H9 (cell line): ENCODE data around the gene APOBEC4. TPM values are rescaled to one million over a fixed set of nuclear protein-coding genes. Genes with fewer than 3 reads are reported as not detected.

Experiments
- DNase-seq: peaks from one replicate; pipeline ENCODE4 v3.0.0-alpha.2; 2017
- H2AFZ ChIP-seq: one replicate; pipeline ENCODE4 v1.6.1; 2013; ENCODE audit warnings: mild to moderate bottlenecking, low read length, control low read depth, moderate library complexity
- H2AK5ac ChIP-seq: 2 replicates; pipeline ENCODE4 v1.6.1; 2013; ENCODE audit warnings: low read length, control low read depth, mixed read lengths; ENCODE audit not compliant: insufficient read length
- H2BK120ac ChIP-seq: one replicate; pipeline ENCODE4 v1.6.1; 2013; ENCODE audit warnings: low read depth, mild to moderate bottlenecking, low read length, control low read depth, inconsistent platforms; ENCODE audit not compliant: poor library complexity, severe bottlenecking
- H2BK12ac ChIP-seq: 2 replicates; pipeline ENCODE4 v1.6.1; 2013; ENCODE audit warnings: low read length, control low read depth, mixed read lengths, low read depth; ENCODE audit not compliant: insufficient read length
- H2BK15ac ChIP-seq: 2 replicates; pipeline ENCODE4 v1.6.1; 2013; ENCODE audit warnings: low read depth, low read length, control low read depth
- H2BK20ac ChIP-seq: one replicate; pipeline ENCODE4 v1.6.1; 2013; ENCODE audit warnings: low read depth, mild to moderate bottlenecking, low read length, control low read depth, inconsistent platforms; ENCODE audit not compliant: poor library complexity, severe bottlenecking
- H2BK5ac ChIP-seq: 2 replicates; pipeline ENCODE4 v1.6.1; 2013; ENCODE audit warnings: low read length, control low read depth, mixed read lengths; ENCODE audit not compliant: insufficient read length
- H3K14ac ChIP-seq: 2 replicates; pipeline ENCODE4 v1.6.1; 2013; ENCODE audit warnings: low read length, control low read depth; ENCODE audit not compliant: insufficient read depth
- H3K18ac ChIP-seq: 2 replicates; pipeline ENCODE4 v1.6.1; 2013; ENCODE audit warnings: low read depth, mild to moderate bottlenecking, mixed read lengths, low read length, control low read depth; ENCODE audit not compliant: insufficient read length
- H3K23ac ChIP-seq: 2 replicates; pipeline ENCODE4 v1.6.1; 2013; ENCODE audit warnings: low read length, control low read depth, mixed read lengths, low read depth; ENCODE audit not compliant: insufficient read length
- H3K23me2 ChIP-seq: 2 replicates; pipeline ENCODE4 v1.6.1; 2013; ENCODE audit warnings: low read depth, mild to moderate bottlenecking, mixed read lengths, low read length, control low read depth; ENCODE audit not compliant: insufficient read length, poor library complexity, severe bottlenecking
- H3K27ac ChIP-seq: 2 replicates; pipeline ENCODE4 v1.5.1; 2013; ENCODE audit warnings: low read length, control low read depth, mixed read lengths, low read depth; ENCODE audit not compliant: insufficient read length
- H3K27me3 ChIP-seq: 2 replicates; pipeline ENCODE4 v1.6.1; 2013; ENCODE audit warnings: low read length, control low read depth, inconsistent platforms; ENCODE audit not compliant: insufficient read depth
- H3K4ac ChIP-seq: 2 replicates; pipeline ENCODE4 v1.6.1; 2013; ENCODE audit warnings: low read depth, mild to moderate bottlenecking, control low read depth, inconsistent platforms, low read length, moderate library complexity
- H3K4me1 ChIP-seq: 2 replicates; pipeline ENCODE4 v1.6.1; 2013; ENCODE audit warnings: low read length, control low read depth, inconsistent platforms; ENCODE audit not compliant: insufficient read depth
- H3K4me2 ChIP-seq: 2 replicates; pipeline ENCODE4 v1.6.1; 2013; ENCODE audit warnings: low read length, control low read depth, mixed read lengths; ENCODE audit not compliant: insufficient read length, insufficient read depth
- H3K56ac ChIP-seq: 2 replicates; pipeline ENCODE4 v1.6.1; 2013; ENCODE audit warnings: low read depth, mild to moderate bottlenecking, mixed read lengths, low read length, control low read depth; ENCODE audit not compliant: insufficient read length
- H3K79me1 ChIP-seq: 2 replicates; pipeline ENCODE4 v1.6.1; 2013; ENCODE audit warnings: low read depth, mild to moderate bottlenecking, moderate library complexity, low read length, control low read depth, inconsistent platforms; ENCODE audit not compliant: insufficient read depth, poor library complexity, severe bottlenecking
- H3K79me2 ChIP-seq: 2 replicates; pipeline ENCODE4 v1.6.1; 2013; ENCODE audit warnings: low read length, control low read depth, inconsistent platforms; ENCODE audit not compliant: insufficient read depth
- H3K9ac ChIP-seq: 2 replicates; pipeline ENCODE4 v1.6.1; 2013; ENCODE audit warnings: low read length, control low read depth, mixed read lengths; ENCODE audit not compliant: insufficient read length; ENCODE audit errors: extremely low read depth
- H3K9me3 ChIP-seq: one replicate; pipeline ENCODE4 v1.6.1; 2013; ENCODE audit warnings: low read depth, low read length, inconsistent platforms; ENCODE audit not compliant: control insufficient read depth
- H3T11ph ChIP-seq: one replicate; pipeline ENCODE4 v1.6.1; 2013; ENCODE audit warnings: mild to moderate bottlenecking, low read length, control low read depth, inconsistent platforms
- H4K20me1 ChIP-seq: one replicate; pipeline ENCODE4 v1.6.1; 2013; ENCODE audit not compliant: control insufficient read depth, insufficient read length, insufficient read depth
- H4K5ac ChIP-seq: 2 replicates; pipeline ENCODE4 v1.6.1; 2013; ENCODE audit warnings: low read depth, mild to moderate bottlenecking, mixed read lengths, low read length, control low read depth; ENCODE audit not compliant: insufficient read length
- H4K8ac ChIP-seq: replicated peaks from 2 replicates; pipeline ENCODE4 v1.6.1; 2013; ENCODE audit warnings: low read length, control low read depth, mixed read lengths, low read depth; ENCODE audit not compliant: insufficient read length
- H4K91ac ChIP-seq: 2 replicates; pipeline ENCODE4 v1.6.1; 2013; ENCODE audit warnings: low read depth, mild to moderate bottlenecking, moderate library complexity, mixed read lengths, low read length, control low read depth; ENCODE audit not compliant: insufficient read length
- H3K27ac Mint-ChIP-seq, 3 experiments: 2 replicates in 2 of 3; 3 replicates in 1 of 3; pipeline ENCODE4 v1.8.0; 2020 to 2021; ENCODE audit warnings: mixed read lengths in 3 of 3, mild to moderate bottlenecking in 1 of 3, moderate library complexity in 1 of 3
- H3K27me3 Mint-ChIP-seq: 2 replicates; pipeline ENCODE4 v1.8.0; 2021; ENCODE audit warnings: low read depth, mild to moderate bottlenecking, moderate library complexity, mixed read lengths
- H3K36me3 Mint-ChIP-seq, 3 experiments: 2 replicates in 2 of 3; 3 replicates in 1 of 3; pipeline ENCODE4 v1.8.0; 2020 to 2021; ENCODE audit warnings: low read depth in 3 of 3, mixed read lengths in 3 of 3; ENCODE audit not compliant: insufficient read depth in 1 of 3
- H3K4me1 Mint-ChIP-seq, 2 experiments: 2 replicates each; pipeline ENCODE4 v1.8.0; 2020; ENCODE audit warnings: mixed read lengths in 2 of 2
- H3K4me3 Mint-ChIP-seq, 2 experiments: 2 replicates in 1 of 2; 3 replicates in 1 of 2; pipeline ENCODE4 v1.8.0; 2020 to 2021; ENCODE audit warnings: mild to moderate bottlenecking in 2 of 2, mixed read lengths in 2 of 2, moderate library complexity in 1 of 2
- H3K9me3 Mint-ChIP-seq, 2 experiments: 2 replicates in 1 of 2; 3 replicates in 1 of 2; pipeline ENCODE4 v1.8.0; 2020; ENCODE audit warnings: mild to moderate bottlenecking in 2 of 2, mixed read lengths in 2 of 2, moderate library complexity in 1 of 2
- WGBS: extraction: QIAGEN DNeasy Blood & Tissue Kit; methylation state at CpG from one replicate; pipeline ENCODE4 v1.1.7; 2013; ENCODE audit warnings: missing lambda C conversion rate, low lambda C conversion rate, mixed read lengths; ENCODE audit not compliant: insufficient read length; ENCODE audit errors: extremely low coverage; 5-methylcytosine and 5-hydroxymethylcytosine counted together
- total RNA-seq: library from RNA; stranded (reverse); gene quantifications from 2 replicates; pipeline ENCODE4 v1.2.1, GENCODE V29; 2021
- TF ChIP-seq, protein P1 (sequence below): fragments of 200-600 bp; sonication (generic); conservative IDR thresholded peaks from 3 replicates; pipeline ENCODE4 v1.8.0; 2021; ENCODE audit warnings: antibody characterized with exemption, mild to moderate bottlenecking

APOBEC4 gene
- total RNA-seq, 1 experiment from 2014 or later: not detected

DNA sequence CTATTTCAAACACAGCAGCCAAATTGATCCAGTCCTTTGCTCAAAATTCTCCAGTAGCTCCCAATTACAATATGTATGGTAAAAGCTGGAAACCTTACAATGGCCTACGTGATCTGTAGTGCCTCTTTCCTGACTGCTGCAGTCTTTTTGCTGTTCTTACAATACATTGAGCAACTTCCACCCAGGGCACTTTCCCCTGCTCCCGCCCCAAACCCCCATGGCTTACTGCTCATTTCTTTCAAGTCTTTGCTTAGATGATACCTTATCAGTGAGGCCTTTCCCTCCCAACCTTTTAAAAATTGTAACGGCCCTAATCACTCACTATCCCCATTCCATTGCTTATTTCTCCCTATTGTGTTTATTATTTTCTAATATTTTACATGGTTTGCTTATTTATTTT is 43.9 kb upstream of the APOBEC4 start:
- Histone ChIP-seq H2AFZ (no peak overlapping the region), H3K4me1 (no peaks in the 10 kb centered on the region), H2BK120ac (no peak overlapping the region), H4K20me1 (no peaks in the 10 kb centered on the region), H3K9me3 (no peaks in the 10 kb centered on the region), H3K18ac (no peak overlapping the region), H2BK15ac (no peak overlapping the region), H3T11ph (no peak overlapping the region), H3K79me1 (no peaks in the 10 kb centered on the region), H3K23ac (no peak overlapping the region), H4K5ac (no peak overlapping the region), H3K14ac (no peak overlapping the region), H2BK12ac (no peak overlapping the region), H3K27me3 (no peaks in the 10 kb centered on the region), H3K4ac (no peak overlapping the region), H3K9ac (no peak overlapping the region), H3K56ac (no peak overlapping the region), H3K4me2 (no peak overlapping the region), H2AK5ac (no peak overlapping the region), H3K23me2 (no peaks in the 10 kb centered on the region), H2BK20ac (no peak overlapping the region), H4K91ac (no peak overlapping the region), H4K8ac (no peak overlapping the region), H2BK5ac (no peak overlapping the region), H3K79me2 (no peaks in the 10 kb centered on the region), H3K27ac (no peak overlapping the region)
- TF ChIP-seq, protein P1, sequence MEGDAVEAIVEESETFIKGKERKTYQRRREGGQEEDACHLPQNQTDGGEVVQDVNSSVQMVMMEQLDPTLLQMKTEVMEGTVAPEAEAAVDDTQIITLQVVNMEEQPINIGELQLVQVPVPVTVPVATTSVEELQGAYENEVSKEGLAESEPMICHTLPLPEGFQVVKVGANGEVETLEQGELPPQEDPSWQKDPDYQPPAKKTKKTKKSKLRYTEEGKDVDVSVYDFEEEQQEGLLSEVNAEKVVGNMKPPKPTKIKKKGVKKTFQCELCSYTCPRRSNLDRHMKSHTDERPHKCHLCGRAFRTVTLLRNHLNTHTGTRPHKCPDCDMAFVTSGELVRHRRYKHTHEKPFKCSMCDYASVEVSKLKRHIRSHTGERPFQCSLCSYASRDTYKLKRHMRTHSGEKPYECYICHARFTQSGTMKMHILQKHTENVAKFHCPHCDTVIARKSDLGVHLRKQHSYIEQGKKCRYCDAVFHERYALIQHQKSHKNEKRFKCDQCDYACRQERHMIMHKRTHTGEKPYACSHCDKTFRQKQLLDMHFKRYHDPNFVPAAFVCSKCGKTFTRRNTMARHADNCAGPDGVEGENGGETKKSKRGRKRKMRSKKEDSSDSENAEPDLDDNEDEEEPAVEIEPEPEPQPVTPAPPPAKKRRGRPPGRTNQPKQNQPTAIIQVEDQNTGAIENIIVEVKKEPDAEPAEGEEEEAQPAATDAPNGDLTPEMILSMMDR: no peak
- H3K4me3 Mint-ChIP-seq: no peak overlapping the region
- no CpG with 5 or more reads among the region's 3 CpGs for WGBS
- no peaks in the 10 kb centered on the region for H3K27me3 Mint-ChIP-seq
- no peak overlapping the region for H3K27ac Mint-ChIP-seq
- H3K4me1 Mint-ChIP-seq: peaks cover 0 to 5% of the 10 kb centered on the region in 2 experiments; a peak in 2 of 4 replicates
- no peaks in the 10 kb centered on the region for H3K9me3 Mint-ChIP-seq
- DNase-seq: no peak
- H3K36me3 Mint-ChIP-seq: no peaks in the 10 kb centered on the region
